H1 (cell line): ENCODE data around the gene SEL1L. TPM values are rescaled to one million over a fixed set of nuclear protein-coding genes. Genes with fewer than 3 reads are reported as not detected.

Source experiments
- BCL11A ChIP-seq, 2 experiments: IDR thresholded peaks; one replicate each; pipeline ENCODE4 v1.6.1; 2011; ENCODE audit warnings: low read depth in 2 of 2, low read length in 2 of 2, mild to moderate bottlenecking in 2 of 2
- EZH2 ChIP-seq: fragments of 200-600 bp; sonication (generic); IDR thresholded peaks from 2 replicates; pipeline ENCODE4 v1.7.1; 2012; ENCODE audit warnings: low read depth, mild to moderate bottlenecking, moderate library complexity, low read length, inconsistent platforms; ENCODE audit not compliant: severe bottlenecking
- POLR2AphosphoS5 ChIP-seq: IDR thresholded peaks from 2 replicates; pipeline ENCODE4 v1.6.1; 2011; ENCODE audit warnings: low read depth, low read length
- SAP30 ChIP-seq: fragments of 300-600 bp; sonication (generic); IDR thresholded peaks from 2 replicates; pipeline ENCODE4 v1.7.1; 2012; ENCODE audit warnings: low read length, moderate library complexity, mild to moderate bottlenecking, inconsistent platforms; ENCODE audit not compliant: insufficient read depth, insufficient replicate concordance
- SIN3A ChIP-seq, 2 experiments: IDR thresholded peaks in 1 of 2; conservative IDR thresholded peaks in 1 of 2; 2 replicates each; pipeline ENCODE4 v1.6.1; 2011 to 2012; ENCODE audit warnings: low read length in 2 of 2, improper control_type of control experiment in 1 of 2, low read depth in 1 of 2, mild to moderate bottlenecking in 1 of 2
- SRF ChIP-seq: IDR thresholded peaks from 2 replicates; pipeline ENCODE4 v1.6.1; 2011; ENCODE audit warnings: mild to moderate bottlenecking, low read depth, low read length, moderate library complexity
- polyA plus RNA-seq, 7 experiments: library from polyadenylated mRNA; depleted of rRNA in 3 of 7; stranded (reverse) in 5 of 7; unstranded in 2 of 7; fragments of >200 nt in 5 of 7; fragments of 200-250 nt in 2 of 7; gene quantifications; 1 replicate in 5 of 7; 2 replicates in 1 of 7; 4 replicates in 1 of 7; pipeline versions ENCODE4 v1.2.1 to v1.2.3, GENCODE V29; 2011 to 2013; ENCODE audit warnings: missing spikeins in 2 of 7, mixed read lengths in 2 of 7
- total RNA-seq: library from RNA; stranded (reverse); fragmentation: NEBNext Ultra II Directional; extraction: Animal tissue kit (Norgen Biotek cat#: 25700); gene quantifications from 2 replicates; pipeline ENCODE4 v1.2.1, GENCODE V29; 2021

The SEL1L gene
- total and polyA plus RNA-seq, 2 of the 8 experiments (the other 6 are each of a cell fraction or from before 2014, with no cell fraction given): 4.3 to 34.9 TPM

GRCh38 chr14:81454572-81455218 is 79.0 kb downstream of the SEL1L start (continued):
- TF ChIP-seq SRF (no peak), SIN3A (conservative IDR thresholded peaks at IDR 0.05 in 1 of 2, IDR thresholded peaks at IDR 0.05 in 1 of 2; ENCODE audit: low read depth in 1 of 2, low read length in 2 of 2) (no peak), BCL11A (IDR thresholded peaks at IDR 0.05; ENCODE audit: low read depth in 2 of 2, low read length in 2 of 2) (no peak), SAP30 (no peak), EZH2 (no peak), POLR2AphosphoS5 (no peak)
